CD8-positive, alpha-beta memory T cell (primary cell): ENCODE measurements around the gene PSMG4. TPM values are rescaled to one million over a fixed set of nuclear protein-coding genes. Genes with fewer than 3 reads are reported as not detected.

Experiments used
- CTCF ChIA-PET: fragments of 350-600 bp; sonication (Branson Sonifier 250); formaldehyde crosslinking; loops from one replicate; lab custom pipeline; 2021; ENCODE audit warnings: antibody characterized with exemption; lab: Charles Lee
- POLR2A ChIA-PET: fragments of 350-600 bp; sonication (Branson Sonifier 250); formaldehyde crosslinking; loops from one replicate; lab custom pipeline; 2021; ENCODE audit warnings: antibody characterized with exemption; lab: Charles Lee
- DNase-seq, 5 donors: peaks; one replicate each; pipeline versions ENCODE4 v3.0.0 to v3.0.0-alpha.2; 2020 to 2022; ENCODE audit warnings: mixed read lengths in 1 of 5
- H3K27ac ChIP-seq: one replicate; pipeline ENCODE4 v1.7.0; 2013; ENCODE audit warnings: low read depth, mild to moderate bottlenecking, low read length, moderate library complexity
- H3K27me3 ChIP-seq: 2 replicates; pipeline ENCODE4 v1.7.0; 2013; ENCODE audit warnings: low read length, mild to moderate bottlenecking; ENCODE audit not compliant: insufficient read depth, poor library complexity, severe bottlenecking
- H3K36me3 ChIP-seq: 2 replicates; pipeline ENCODE4 v1.7.0; 2013; ENCODE audit warnings: mild to moderate bottlenecking, low read length, moderate library complexity; ENCODE audit not compliant: insufficient read depth
- H3K4me1 ChIP-seq: 2 replicates; pipeline ENCODE4 v1.7.0; 2013; ENCODE audit warnings: mild to moderate bottlenecking, low read length, moderate library complexity; ENCODE audit not compliant: insufficient read depth
- H3K4me3 ChIP-seq: 2 replicates; pipeline ENCODE4 v1.7.0; 2013; ENCODE audit warnings: mild to moderate bottlenecking, low read length
- H3K9me3 ChIP-seq: 2 replicates; pipeline ENCODE4 v1.7.0; 2013; ENCODE audit warnings: mild to moderate bottlenecking, low read length
- H3K27ac Mint-ChIP-seq, 8 donors: one replicate each; pipeline ENCODE4 v1.8.0; 2020 to 2021; ENCODE audit warnings: mixed read lengths in 8 of 8, mild to moderate bottlenecking in 6 of 8, inconsistent platforms in 3 of 8, moderate library complexity in 3 of 8
- H3K27me3 Mint-ChIP-seq, 2 donors: one replicate each; pipeline ENCODE4 v1.8.0; 2020 to 2021; ENCODE audit warnings: mixed read lengths in 2 of 2, mild to moderate bottlenecking in 1 of 2, moderate library complexity in 1 of 2
- H3K36me3 Mint-ChIP-seq, 3 donors: one replicate each; pipeline ENCODE4 v1.8.0; 2020 to 2021; ENCODE audit warnings: mixed read lengths in 3 of 3, inconsistent platforms in 1 of 3, mild to moderate bottlenecking in 1 of 3
- H3K4me1 Mint-ChIP-seq, 3 donors: one replicate each; pipeline ENCODE4 v1.8.0; 2020 to 2021; ENCODE audit warnings: mixed read lengths in 3 of 3, inconsistent platforms in 1 of 3, mild to moderate bottlenecking in 1 of 3
- H3K4me3 Mint-ChIP-seq, 7 donors: one replicate each; pipeline ENCODE4 v1.8.0; 2020 to 2021; ENCODE audit warnings: mixed read lengths in 7 of 7, mild to moderate bottlenecking in 6 of 7, moderate library complexity in 4 of 7, inconsistent platforms in 2 of 7
- H3K9me3 Mint-ChIP-seq, 5 donors: one replicate each; pipeline ENCODE4 v1.8.0; 2020 to 2022; ENCODE audit warnings: mixed read lengths in 5 of 5, mild to moderate bottlenecking in 3 of 5, moderate library complexity in 2 of 5, inconsistent platforms in 1 of 5
- polyA plus RNA-seq: library from polyadenylated mRNA; unstranded; fragments of 300-500 nt; fragmentation: Illumina TruSeq; gene quantifications from one replicate; pipeline ENCODE4 v1.2.3, GENCODE V29; 2021
- total RNA-seq, 2 experiments: library from RNA; stranded (reverse); gene quantifications; one replicate each; pipeline ENCODE4 v1.2.3, GENCODE V29; 2021

PSMG4 gene
- total and polyA plus RNA-seq, 3 experiments from 2014 or later = 24.4 to 50.4 (median 25.2) TPM

GRCh38 chr6:3227363-3228045 lies 31.2 kb upstream of the PSMG4 start, which contains the start of gene TUBB2B:
Gene TUBB2B (minus strand): TSS chr6:3227653. CDS start chr6:3227543, 110 bp downstream.
- no peaks in the 10 kb centered on the region for H3K9me3 ChIP-seq
- Mint-ChIP-seq H3K36me3 (no peaks in the 10 kb centered on the region), H3K9me3 (peaks cover 0 to 3% (median 0%) of the 10 kb centered on the region in 5 donors), H3K27ac (no peak within 1 kb of the TSS), H3K4me3 (peak within 1 kb of the TSS; percentile 30 to 96 (median 76)), H3K4me1 (peaks cover 37 to 53% (median 52%) of the 10 kb centered on the region in 3 donors), H3K27me3 (peaks cover 66 to 67% of the 10 kb centered on the region in 2 donors)
- CTCF ChIA-PET = interaction anchor here (1.1 kb wide), 1 partner anchor 65 kb away, joined by 5 read pairs; no protein-coding TSS in a partner anchor
- no peaks in the 10 kb centered on the region for H3K36me3 ChIP-seq
- H3K27me3 ChIP-seq = peaks cover 61% of the 10 kb centered on the region
- no peak within 1 kb of the TSS for H3K27ac ChIP-seq
- H3K4me3 ChIP-seq = peak within 1 kb of the TSS; percentile 37
- peaks cover 58% of the 10 kb centered on the region for H3K4me1 ChIP-seq
- DNase-seq = no peak
- POLR2A ChIA-PET = no interaction called here

- H3K27me3 Mint-ChIP-seq = peaks cover 72 to 74% of the 10 kb centered on the region in 2 donors
- CTCF ChIA-PET = no interaction called here
- Histone ChIP-seq H3K9me3 (no peaks in the 10 kb centered on the region), H3K4me3 (peak overlapping the region; percentile 32), H3K27me3 (peaks cover 67% of the 10 kb centered on the region), H3K27ac (no peak overlapping the region), H3K4me1 (peaks cover 58% of the 10 kb centered on the region), H3K36me3 (no peaks in the 10 kb centered on the region)
- H3K4me1 Mint-ChIP-seq = peaks cover 37 to 53% (median 52%) of the 10 kb centered on the region in 3 donors
- POLR2A ChIA-PET = no interaction called here
- DNase-seq = peak in 1 of 5 donors; percentile 22
- H3K9me3 Mint-ChIP-seq = peaks cover 0 to 3% (median 0%) of the 10 kb centered on the region in 5 donors
- H3K4me3 Mint-ChIP-seq = peak overlapping the region in 6 of 7 donors; percentile 62 to 96 (median 76)
- no peak overlapping the region for H3K27ac Mint-ChIP-seq
- H3K36me3 Mint-ChIP-seq = no peaks in the 10 kb centered on the region
Measured at GRCh38 chr6:3228046-3228671, 30.6 kb upstream of the PSMG4 start.

DNA sequence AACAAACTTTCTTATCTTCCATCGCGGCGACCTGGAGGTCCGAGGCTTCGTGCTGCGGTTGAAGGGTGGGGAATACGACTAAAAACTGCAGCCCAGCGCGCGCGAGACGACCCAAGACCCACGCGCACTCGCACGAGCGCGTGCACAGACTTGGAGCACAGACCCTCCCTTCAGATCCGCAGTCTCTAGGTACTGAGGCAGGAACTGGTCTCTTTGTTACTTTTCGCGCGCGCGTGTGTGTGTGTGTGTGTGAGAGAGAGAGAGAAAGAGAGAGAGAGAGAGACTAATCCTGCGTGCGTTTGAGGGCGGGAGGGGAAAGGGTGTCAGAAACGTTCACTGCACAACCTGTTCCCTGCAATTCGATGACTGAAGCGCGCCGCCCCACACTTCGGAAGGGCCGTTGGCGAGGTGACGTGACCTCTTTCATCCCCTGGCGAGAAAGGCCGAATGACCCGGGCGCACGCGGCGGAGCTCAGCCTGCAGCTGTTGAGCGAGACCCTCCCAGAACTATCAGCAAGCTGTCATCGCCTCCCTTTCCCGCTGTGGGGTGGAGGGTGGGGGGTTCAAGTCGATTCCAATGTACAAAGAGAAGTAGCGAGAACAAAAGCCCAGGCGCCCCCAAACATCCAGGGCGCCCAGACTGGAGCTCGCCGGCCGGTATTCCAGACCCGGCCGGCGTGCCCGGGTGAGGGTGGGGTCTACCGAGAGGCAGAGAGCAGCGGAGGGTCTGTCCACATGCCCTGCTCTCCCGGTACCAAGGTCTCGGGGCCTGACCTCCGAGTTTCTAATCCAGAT lies 29.8 kb upstream of the PSMG4 start:
- ChIA-PET POLR2A (no interaction called here), CTCF (interaction anchor here (0.9 to 1.4 kb wide), 4 partner anchors 19 to 103 kb away, joined by 3 to 6 read pairs (median 4); no protein-coding TSS in a partner anchor)
- H3K9me3 ChIP-seq = no peaks in the 10 kb centered on the region
- DNase-seq = peak in 4 of 5 donors; percentile 18 to 72 (median 48)
- H3K4me1 Mint-ChIP-seq = peaks cover 37 to 53% (median 52%) of the 10 kb centered on the region in 3 donors
- peaks cover 70% of the 10 kb centered on the region for H3K27me3 ChIP-seq
- H3K27me3 Mint-ChIP-seq = peaks cover 74 to 82% of the 10 kb centered on the region in 2 donors
- H3K36me3 ChIP-seq = no peaks in the 10 kb centered on the region
- peak overlapping the region; percentile 67 to 96 (median 90) for H3K4me3 Mint-ChIP-seq
- H3K9me3 Mint-ChIP-seq = peaks cover 0 to 3% (median 0%) of the 10 kb centered on the region in 5 donors
- peak overlapping the region; percentile 59 for H3K4me3 ChIP-seq
- H3K4me1 ChIP-seq = peaks cover 58% of the 10 kb centered on the region
- no peak overlapping the region for H3K27ac ChIP-seq
- peak overlapping the region in 7 of 8 donors; percentile 30 to 85 (median 58) for H3K27ac Mint-ChIP-seq
- H3K36me3 Mint-ChIP-seq = no peaks in the 10 kb centered on the region

GRCh38 chr6:3229566-3230178 lies 29.1 kb upstream of the PSMG4 start:
- POLR2A ChIA-PET = no interaction called here
- peaks cover 37 to 53% (median 52%) of the 10 kb centered on the region in 3 donors for H3K4me1 Mint-ChIP-seq

DNA sequence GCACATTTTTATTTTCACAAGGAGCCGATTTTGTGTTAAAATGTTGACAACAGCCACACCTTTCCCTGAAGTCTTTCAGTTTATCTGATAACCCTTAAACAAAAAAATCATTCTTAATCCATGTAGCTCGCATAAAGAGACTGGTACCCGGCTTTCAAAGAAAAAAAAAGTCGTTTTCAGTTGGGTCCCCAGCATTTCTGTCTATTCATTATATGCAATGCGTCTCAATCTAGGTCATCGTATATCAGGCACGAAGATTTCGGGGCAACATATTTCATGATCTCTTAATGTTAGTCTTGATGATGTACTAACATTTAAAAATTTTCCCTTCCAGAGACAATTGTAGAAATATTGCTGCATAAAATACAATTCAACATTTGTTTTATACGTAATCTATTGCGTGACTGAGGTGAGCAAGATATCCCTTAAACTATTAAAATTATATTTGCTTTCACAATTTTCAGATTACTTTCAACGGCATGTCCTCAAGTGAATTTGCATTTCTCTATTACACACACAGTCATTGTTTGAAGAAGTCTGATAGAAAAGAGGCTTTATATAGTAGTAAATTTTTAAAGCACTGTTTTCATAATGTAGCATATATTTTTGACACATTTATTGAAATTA lies 28.4 kb upstream of the PSMG4 start:
- peak overlapping the region in 1 of 8 donors; percentile 22 for H3K27ac Mint-ChIP-seq
- DNase-seq = no peak
- CTCF ChIA-PET = interaction anchor here (0.6 to 1.4 kb wide), 7 partner anchors 17 to 1594 kb away, joined by 3 to 6 read pairs (median 3); no protein-coding TSS in a partner anchor
- Histone ChIP-seq H3K4me1 (peaks cover 58% of the 10 kb centered on the region), H3K27ac (no peak overlapping the region), H3K9me3 (no peaks in the 10 kb centered on the region), H3K27me3 (peaks cover 70% of the 10 kb centered on the region), H3K36me3 (no peaks in the 10 kb centered on the region), H3K4me3 (no peak overlapping the region)
- peaks cover 37 to 53% (median 52%) of the 10 kb centered on the region in 3 donors for H3K4me1 Mint-ChIP-seq
- peaks cover 0 to 3% (median 0%) of the 10 kb centered on the region in 5 donors for H3K9me3 Mint-ChIP-seq
- POLR2A ChIA-PET = interaction anchor here (0.6 kb wide), 1 partner anchor 11 kb away, joined by 3 read pairs; no protein-coding TSS in a partner anchor
- peak overlapping the region; percentile 57 to 96 (median 90) for H3K4me3 Mint-ChIP-seq
- H3K36me3 Mint-ChIP-seq = no peaks in the 10 kb centered on the region
- peaks cover 83 to 87% of the 10 kb centered on the region in 2 donors for H3K27me3 Mint-ChIP-seq

More at GRCh38 chr6:3229566-3230178, 29.1 kb upstream of the PSMG4 start:
- H3K27me3 Mint-ChIP-seq = peaks cover 80 to 85% of the 10 kb centered on the region in 2 donors
- Histone ChIP-seq H3K27me3 (peaks cover 70% of the 10 kb centered on the region), H3K9me3 (no peaks in the 10 kb centered on the region), H3K4me3 (peak overlapping the region; percentile 59), H3K27ac (no peak overlapping the region), H3K36me3 (no peaks in the 10 kb centered on the region), H3K4me1 (peaks cover 58% of the 10 kb centered on the region)
- no peaks in the 10 kb centered on the region for H3K36me3 Mint-ChIP-seq
- CTCF ChIA-PET = interaction anchor here (0.7 to 1.4 kb wide), 5 partner anchors 18 to 103 kb away, joined by 3 to 6 read pairs (median 3); no protein-coding TSS in a partner anchor
- H3K27ac Mint-ChIP-seq = no peak overlapping the region
- peak in 2 of 5 donors; percentile 10 to 23 for DNase-seq
- H3K9me3 Mint-ChIP-seq = peaks cover 0 to 3% (median 0%) of the 10 kb centered on the region in 5 donors
- peak overlapping the region; percentile 56 to 96 (median 90) for H3K4me3 Mint-ChIP-seq

DNA sequence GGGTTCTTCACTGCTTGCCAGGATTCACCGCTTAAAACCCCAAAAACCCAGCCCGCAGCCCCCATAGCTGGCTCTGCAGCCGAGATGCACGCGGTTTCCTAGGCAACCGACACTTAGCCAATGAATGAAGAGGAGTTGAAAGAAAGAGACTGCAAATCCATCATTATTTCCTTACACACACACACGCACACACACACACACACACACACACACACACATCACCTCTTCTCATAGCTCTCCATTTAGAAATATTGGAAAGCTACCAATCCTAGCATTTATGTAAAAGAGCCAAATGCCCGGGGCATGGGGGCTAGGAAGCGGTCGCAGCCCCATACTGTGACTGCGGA lies 27.9 kb upstream of the PSMG4 start:
- Mint-ChIP-seq H3K4me1 (peaks cover 37 to 53% (median 52%) of the 10 kb centered on the region in 3 donors), H3K9me3 (peaks cover 0 to 3% (median 0%) of the 10 kb centered on the region in 5 donors), H3K4me3 (peak overlapping the region; percentile 34 to 84 (median 57)), H3K27ac (peak overlapping the region in 2 of 8 donors; percentile 22 to 78), H3K27me3 (peaks cover 85 to 88% of the 10 kb centered on the region in 2 donors), H3K36me3 (no peaks in the 10 kb centered on the region)
- Histone ChIP-seq H3K36me3 (no peaks in the 10 kb centered on the region), H3K9me3 (no peaks in the 10 kb centered on the region), H3K27me3 (peaks cover 72% of the 10 kb centered on the region), H3K27ac (no peak overlapping the region), H3K4me3 (no peak overlapping the region), H3K4me1 (peaks cover 58% of the 10 kb centered on the region)
- ChIA-PET POLR2A (interaction anchor here (0.6 kb wide), 1 partner anchor 11 kb away, joined by 3 read pairs; no protein-coding TSS in a partner anchor), CTCF (interaction anchor here (0.6 to 1.4 kb wide), 3 partner anchors 19 to 1594 kb away, joined by 3 to 6 read pairs (median 3); no protein-coding TSS in a partner anchor)
- DNase-seq = peak in 1 of 5 donors; percentile 15
